Activated CD8-positive, alpha-beta memory T cell treated with anti-CD3 and anti-CD28 coated beads, Interleukin-2, amount 50 U/mL, for 48 hours (primary cell): ENCODE data around the gene AADAT.
A peak's percentile ranks its signal among the peaks of the same experiment; 100 is the strongest.

Experiments used
- DNase-seq: peaks from one replicate; pipeline ENCODE4 v3.0.0-alpha.2; 2020

The AADAT gene

GRCh38 chr4:170026253-170027021 is 63.3 kb downstream of the AADAT start, which contains the start of gene MFAP3L:
MFAP3L (minus strand) TSS chr4:170026395; CDS start chr4:170005877, 20,518 bp downstream.
- DNase-seq = peak; percentile 89

GRCh38 chr4:170025523-170026252 is 64.1 kb downstream of the AADAT start:
- DNase-seq = peak; percentile 58

- no peak for DNase-seq
These were observed 67.5 kb downstream of the AADAT start for GRCh38 chr4:170022211-170022610.

- no peak for DNase-seq
These were observed 72.5 kb downstream of the AADAT start for GRCh38 chr4:170017252-170017651.

GRCh38 chr4:170015285-170015684 is 74.5 kb downstream of the AADAT start:
- DNase-seq = no peak

GRCh38 chr4:170014359-170015011 is 75.3 kb downstream of the AADAT start:
- no peak for DNase-seq

- DNase-seq = no peak
These were observed 77.2 kb downstream of the AADAT start for GRCh38 chr4:170012629-170012958.

- no peak for DNase-seq
These were observed 77.7 kb downstream of the AADAT start for GRCh38 chr4:170011921-170012628.
